Spleen (tissue), 11 donors: Measurements from ENCODE around the gene KARS1. TPM values are rescaled to one million over a fixed set of nuclear protein-coding genes. Genes with fewer than 3 reads are reported as not detected.

Experiments
- DNase-seq: peaks from one replicate; pipeline ENCODE4 v3.0.0-alpha.2; 2020
- H3K27ac ChIP-seq, 8 donors: fragments of 200-600 bp; sonication (generic) in 7 of 8; 1 replicate in 4 of 8; 2 replicates in 4 of 8; pipeline versions ENCODE4 v1.5.0 to v1.8.0; 2016 to 2021; ENCODE audit warnings: inconsistent platforms in 4 of 8, mild to moderate bottlenecking in 4 of 8, moderate library complexity in 1 of 8
- H3K27me3 ChIP-seq, 7 donors: fragments of 200-600 bp; sonication (generic) in 6 of 7; replicated peaks in 1 of 7; 1 replicate in 4 of 7; 2 replicates in 3 of 7; pipeline versions ENCODE4 v1.5.0 to v1.8.0; 2016 to 2021; ENCODE audit warnings: inconsistent platforms in 3 of 7, mild to moderate bottlenecking in 1 of 7
- H3K36me3 ChIP-seq, 6 donors: fragments of 200-600 bp; sonication (generic) in 5 of 6; 1 replicate in 4 of 6; 2 replicates in 2 of 6; pipeline versions ENCODE4 v1.5.0 to v1.8.0; 2016 to 2021; ENCODE audit warnings: inconsistent platforms in 2 of 6
- H3K4me1 ChIP-seq, 6 donors: fragments of 200-600 bp; sonication (generic) in 5 of 6; 1 replicate in 3 of 6; 2 replicates in 3 of 6; pipeline versions ENCODE4 v1.5.0 to v1.8.0; 2016 to 2021; ENCODE audit warnings: inconsistent platforms in 3 of 6
- H3K4me3 ChIP-seq, 8 donors: fragments of 200-600 bp; sonication (generic) in 7 of 8; 1 replicate in 4 of 8; 2 replicates in 4 of 8; pipeline versions ENCODE4 v1.5.0 to v1.8.0; 2016 to 2021; ENCODE audit warnings: inconsistent platforms in 4 of 8, mild to moderate bottlenecking in 4 of 8, moderate library complexity in 2 of 8
- H3K9me3 ChIP-seq, 8 donors: fragments of 200-600 bp; sonication (generic) in 7 of 8; 1 replicate in 4 of 8; 2 replicates in 4 of 8; pipeline versions ENCODE4 v1.5.0 to v1.8.0; 2016 to 2021; ENCODE audit warnings: inconsistent platforms in 4 of 8
- CTCF ChIP-seq, 11 experiments: fragments of 200-600 bp in 7 of 11; fragments of 450-650 bp in 4 of 11; sonication (generic) in 4 of 11; IDR thresholded peaks in 8 of 11; conservative IDR thresholded peaks in 3 of 11; 1 replicate in 7 of 11; 2 replicates in 4 of 11; pipeline versions ENCODE4 v1.4.0 to v1.8.0; 2016 to 2021; ENCODE audit warnings: antibody characterized with exemption in 11 of 11, inconsistent platforms in 4 of 11, mild to moderate bottlenecking in 1 of 11
- POLR2A ChIP-seq, 3 donors: fragments of 450-650 bp; IDR thresholded peaks; one replicate each; pipeline ENCODE4 v1.5.1; 2017; ENCODE audit warnings: antibody characterized with exemption in 3 of 3, mild to moderate bottlenecking in 1 of 3
- POLR2AphosphoS5 ChIP-seq, 3 donors: sonication (generic); formaldehyde crosslinking; IDR thresholded peaks; one replicate each; pipeline ENCODE4 v1.5.1; 2017; ENCODE audit warnings: antibody characterized with exemption in 3 of 3
- WGBS, 5 donors: extraction: QIAGEN DNeasy Blood & Tissue Kit in 3 of 5; methylation state at CpG; one replicate each; pipeline versions ENCODE4 v1.1.5 to v1.1.7; 2013 to 2018; 5-methylcytosine and 5-hydroxymethylcytosine counted together
- intact Hi-C: fragments of 100-400 bp; cut with DNase I; formaldehyde crosslinking; loops from one replicate; pipeline ENCODE4 v1.15.0; 2023; ENCODE audit warnings: low total_unique reads
- polyA plus RNA-seq, 3 donors: library from polyadenylated mRNA; stranded (reverse); fragments of 200-250 nt; gene quantifications; one replicate each; pipeline ENCODE4 v1.2.1, GENCODE V29; 2013
- total RNA-seq, 7 donors: library from RNA; depleted of rRNA in 3 of 7; stranded (reverse); fragments of >200 nt in 3 of 7; fragmentation: NEBNext Ultra II Directional in 4 of 7; extraction: Animal tissue kit (Norgen Biotek cat#: 25700) in 4 of 7; gene quantifications; one replicate each; pipeline versions ENCODE4 v1.1.0 to v1.2.1, GENCODE V29; 2016 to 2021
- donor health status: healthy with polysubstance abuse.
- donor health status: DM: no; HTN: no; CAD: no; lungs with moderate emphysema.
- donor health status: DM: no; HTN: no; CAD: no.
- donor health status: Bipolar disorder and iron deficiency.
- donor health status: healthy.
- donor health status: DM: no; HTN: no; CAD: no.
- donor health status: DM: yes; HTN: yes; CAD: no.

Gene KARS1
- total and polyA plus RNA-seq, 10 donors, result 63.7 to 97.7 (median 87.6) TPM

DNA sequence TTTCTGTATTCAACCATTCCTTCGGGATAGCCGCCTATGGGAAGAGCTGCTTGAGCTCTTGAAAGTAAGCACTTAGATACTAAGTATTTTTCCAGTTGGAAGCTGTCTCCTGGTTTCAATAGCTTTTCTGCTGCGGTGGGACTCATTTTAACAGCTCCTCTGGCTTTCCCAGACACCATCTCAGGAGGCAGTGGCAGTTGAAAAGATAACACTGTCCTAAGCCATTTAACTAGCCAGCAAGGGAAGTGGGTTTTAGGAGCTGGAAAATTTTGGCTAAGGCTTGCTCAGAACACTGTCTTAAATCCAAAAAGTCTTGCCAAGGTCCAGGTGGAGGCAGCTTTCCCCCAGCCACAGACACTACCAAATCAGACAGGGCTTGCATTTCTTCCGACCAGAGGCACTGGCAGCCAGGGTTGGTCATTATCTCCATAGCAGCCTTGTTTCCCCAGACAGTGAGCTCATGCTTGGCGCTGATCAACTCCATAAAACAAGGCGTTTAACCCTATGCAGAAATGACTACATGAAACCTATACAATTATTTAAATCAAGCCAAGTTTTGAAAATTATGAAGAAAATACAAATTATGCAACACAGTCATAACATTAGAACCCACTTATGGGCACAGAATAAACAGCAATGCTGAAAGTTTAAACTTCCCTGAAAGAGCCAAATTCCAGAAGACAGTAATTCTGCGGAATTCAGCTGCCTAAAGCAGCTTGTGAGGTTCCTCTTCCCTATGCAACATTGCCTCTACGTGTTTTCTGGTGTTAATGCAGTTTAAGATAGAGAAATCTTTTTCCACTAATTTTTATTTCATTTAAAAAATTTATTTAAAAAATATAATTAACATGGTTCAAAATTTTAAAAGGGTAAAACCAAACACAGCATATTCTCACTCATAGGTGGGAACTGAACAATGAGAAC lies 56.3 kb downstream of the KARS1 start:
- no peak overlapping the region for H3K4me3 ChIP-seq

GRCh38 chr16:75589306-75589705 lies 58.2 kb downstream of the KARS1 start:
- H3K4me1 ChIP-seq, result peaks cover 0 to 14% (median 0%) of the 10 kb centered on the region in 6 donors
- no peak for TF ChIP-seq POLR2AphosphoS5 (IDR thresholded peaks at IDR 0.05)
- TF ChIP-seq POLR2A (IDR thresholded peaks at IDR 0.05), result no peak
- TF ChIP-seq CTCF (IDR thresholded peaks at IDR 0.05 in 8 of 11, conservative IDR thresholded peaks at IDR 0.05 in 3 of 11), result no peak
- H3K36me3 ChIP-seq, result peaks cover 0 to 50% (median 2%) of the 10 kb centered on the region in 6 donors
- DNase-seq, result no peak
- intact Hi-C loops, result no loop called here
- no peaks in the 10 kb centered on the region for H3K9me3 ChIP-seq
- no peak overlapping the region for H3K4me3 ChIP-seq
- 74 to 91% (median 89%) methylated on average over 3 of the region's 3 CpGs for WGBS, 5 donors
- H3K27ac ChIP-seq, result no peak overlapping the region
- H3K27me3 ChIP-seq, result no peaks in the 10 kb centered on the region

More for the DNA sequence above, 56.3 kb downstream of the KARS1 start:
- Histone ChIP-seq H3K4me1 (peaks cover 0 to 17% (median 3%) of the 10 kb centered on the region in 6 donors), H3K36me3 (peaks cover 0 to 48% (median 2%) of the 10 kb centered on the region in 6 donors), H3K27me3 (no peaks in the 10 kb centered on the region), H3K27ac (no peak overlapping the region), H3K9me3 (no peaks in the 10 kb centered on the region)
- 75 to 88% (median 87%) methylated on average over 8 of the region's 8 CpGs for WGBS, 5 donors
- intact Hi-C loops, result no loop called here
- no peak for DNase-seq
- no peak for TF ChIP-seq POLR2AphosphoS5 (IDR thresholded peaks at IDR 0.05)
- TF ChIP-seq POLR2A (IDR thresholded peaks at IDR 0.05), result no peak
- no peak for TF ChIP-seq CTCF (IDR thresholded peaks at IDR 0.05 in 8 of 11, conservative IDR thresholded peaks at IDR 0.05 in 3 of 11)

DNA sequence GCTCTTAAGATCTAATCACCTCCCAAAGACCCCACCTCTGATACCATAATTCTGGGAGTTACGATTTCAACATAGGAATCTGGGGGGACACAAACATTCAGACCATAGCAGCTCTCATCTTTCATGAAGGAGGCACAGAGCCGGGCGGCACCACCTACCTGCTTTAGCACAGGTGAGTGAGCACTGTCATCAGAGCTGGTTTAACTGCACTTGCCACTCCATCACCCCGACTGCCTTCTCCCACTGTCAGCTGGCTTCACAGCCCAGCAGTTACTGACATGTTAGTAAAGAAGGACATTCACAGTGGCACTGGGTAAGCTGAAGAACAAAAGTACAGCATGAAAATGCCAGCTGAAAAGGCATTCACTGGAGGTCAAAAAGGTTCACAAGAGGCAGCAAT lies 58.7 kb downstream of the KARS1 start:
- H3K4me3 ChIP-seq, result no peak overlapping the region
- no peak for DNase-seq
- no peaks in the 10 kb centered on the region for H3K9me3 ChIP-seq
- no peaks in the 10 kb centered on the region for H3K27me3 ChIP-seq
- 94 to 99% (median 99%) methylated on average over 4 of the region's 4 CpGs for WGBS, 5 donors
- no peak overlapping the region for H3K27ac ChIP-seq
- H3K4me1 ChIP-seq, result peaks cover 0 to 16% (median 0%) of the 10 kb centered on the region in 6 donors
- TF ChIP-seq CTCF (IDR thresholded peaks at IDR 0.05 in 8 of 11, conservative IDR thresholded peaks at IDR 0.05 in 3 of 11), result no peak
- no peak for TF ChIP-seq POLR2A (IDR thresholded peaks at IDR 0.05)
- TF ChIP-seq POLR2AphosphoS5 (IDR thresholded peaks at IDR 0.05), result no peak
- peaks cover 0 to 44% (median 0%) of the 10 kb centered on the region in 6 donors for H3K36me3 ChIP-seq
- intact Hi-C loops, result no loop called here

DNA sequence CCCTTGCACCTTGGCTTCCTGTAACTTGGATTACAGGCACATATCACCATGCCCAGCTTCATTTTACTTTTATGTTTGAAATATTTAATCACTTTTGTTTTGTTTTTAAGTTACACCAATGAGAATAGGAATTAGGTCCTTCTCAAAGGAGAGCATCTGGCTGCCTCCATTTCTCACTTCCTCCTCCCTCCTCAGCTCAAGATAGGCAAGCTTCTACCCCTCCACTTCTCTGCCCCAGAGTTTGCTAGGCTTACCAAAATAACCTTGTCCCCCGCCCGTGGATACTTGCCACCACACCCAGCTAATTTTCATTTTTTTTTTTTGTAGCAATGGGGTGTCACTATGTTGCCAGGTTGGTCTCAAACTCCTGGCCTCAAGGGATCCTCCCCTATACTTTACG lies 63.4 kb downstream of the KARS1 start:
- TF ChIP-seq POLR2A (IDR thresholded peaks at IDR 0.05) (no peak), CTCF (IDR thresholded peaks at IDR 0.05 in 8 of 11, conservative IDR thresholded peaks at IDR 0.05 in 3 of 11) (no peak), POLR2AphosphoS5 (IDR thresholded peaks at IDR 0.05) (no peak)
- intact Hi-C loops, result no loop called here
- Histone ChIP-seq H3K27me3 (no peaks in the 10 kb centered on the region), H3K9me3 (no peaks in the 10 kb centered on the region), H3K4me3 (no peak overlapping the region), H3K4me1 (peaks cover 0 to 19% (median 0%) of the 10 kb centered on the region in 6 donors), H3K27ac (no peak overlapping the region), H3K36me3 (peaks cover 0 to 57% (median 8%) of the 10 kb centered on the region in 6 donors)
- WGBS, 5 donors, result 50 to 75% (median 58%) methylated on average over 3 of the region's 3 CpGs
- no peak for DNase-seq
